Muscle layer of colon (tissue), 2 donors: Measurements from ENCODE around the gene KCNAB3.
"Not testable (repeated sequence)": the region's sequence is repeated elsewhere in the genome, so short reads cannot be mapped to it uniquely, and the experiment has no call there.

Experiments
- H3K27ac ChIP-seq: one replicate; pipeline ENCODE4 v1.7.0; 2013; ENCODE audit warnings: low read depth, mild to moderate bottlenecking, low read length, moderate library complexity
- H3K27me3 ChIP-seq, 2 donors: one replicate each; pipeline ENCODE4 v1.7.0; 2013; ENCODE audit warnings: low read length in 2 of 2, mild to moderate bottlenecking in 2 of 2; ENCODE audit not compliant: insufficient read depth in 2 of 2, control insufficient read depth in 1 of 2
- H3K36me3 ChIP-seq: one replicate; pipeline ENCODE4 v1.7.0; 2013; ENCODE audit warnings: mild to moderate bottlenecking, low read length; ENCODE audit not compliant: insufficient read depth
- H3K4me1 ChIP-seq: one replicate; pipeline ENCODE4 v1.7.0; 2013; ENCODE audit warnings: mild to moderate bottlenecking, low read length; ENCODE audit not compliant: insufficient read depth
- H3K4me3 ChIP-seq, 2 donors: one replicate each; pipeline ENCODE4 v1.7.0; 2013; ENCODE audit warnings: low read length in 2 of 2, low read depth in 1 of 2, mild to moderate bottlenecking in 1 of 2, moderate library complexity in 1 of 2
- H3K9ac ChIP-seq: one replicate; pipeline ENCODE4 v1.7.0; 2013; ENCODE audit warnings: low read length
- H3K9me3 ChIP-seq: one replicate; pipeline ENCODE4 v1.7.0; 2013; ENCODE audit warnings: mild to moderate bottlenecking, low read length
- donor health status: abdominal sarcoma.
- donor health status: Adenocarcinoma of cecum.

Gene KCNAB3

DNA sequence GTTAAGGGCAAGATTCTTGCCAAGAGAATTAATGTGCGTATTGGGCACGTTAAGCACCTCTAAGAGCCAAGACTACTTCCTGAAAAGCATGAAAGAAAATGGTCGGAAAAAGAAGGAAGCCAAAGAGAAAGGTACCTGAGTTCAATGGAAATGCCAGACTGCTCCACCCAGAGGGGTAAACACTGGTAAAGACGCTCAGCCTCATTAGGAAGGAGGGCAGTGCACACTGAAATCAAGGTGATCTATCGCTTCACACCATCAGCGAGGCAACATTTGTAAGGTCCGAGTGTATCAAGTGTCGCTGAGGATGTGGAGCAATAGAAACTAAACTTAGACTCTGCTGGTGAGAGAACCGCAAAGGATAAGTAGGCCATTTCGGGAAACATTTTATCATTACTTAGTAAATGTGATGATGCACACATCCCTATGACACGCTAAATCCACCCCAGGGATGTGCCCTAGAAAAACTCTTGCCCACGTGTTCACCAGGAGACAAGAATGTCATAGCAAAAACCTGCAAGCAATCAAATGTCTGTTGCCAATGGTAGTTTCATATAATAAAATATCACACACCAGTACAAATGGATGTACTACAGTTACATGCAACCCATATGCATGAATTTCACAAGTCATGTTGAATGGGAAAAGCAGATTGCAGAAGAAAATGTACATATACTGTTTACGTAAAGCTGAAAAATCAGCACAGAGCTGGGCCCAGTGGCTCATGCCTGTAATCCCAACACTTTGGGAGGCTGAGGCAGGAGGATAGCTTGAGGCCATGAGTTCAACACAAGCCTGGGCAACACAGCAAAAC lies 26.0 kb upstream of the KCNAB3 start:
- Histone ChIP-seq H3K27me3 (no peaks in the 10 kb centered on the region), H3K27ac (peak overlapping the region; percentile 31), H3K36me3 (no peaks in the 10 kb centered on the region), H3K9ac (no peak overlapping the region), H3K9me3 (no peaks in the 10 kb centered on the region), H3K4me1 (peaks cover 21% of the 10 kb centered on the region), H3K4me3 (no peak overlapping the region)

DNA sequence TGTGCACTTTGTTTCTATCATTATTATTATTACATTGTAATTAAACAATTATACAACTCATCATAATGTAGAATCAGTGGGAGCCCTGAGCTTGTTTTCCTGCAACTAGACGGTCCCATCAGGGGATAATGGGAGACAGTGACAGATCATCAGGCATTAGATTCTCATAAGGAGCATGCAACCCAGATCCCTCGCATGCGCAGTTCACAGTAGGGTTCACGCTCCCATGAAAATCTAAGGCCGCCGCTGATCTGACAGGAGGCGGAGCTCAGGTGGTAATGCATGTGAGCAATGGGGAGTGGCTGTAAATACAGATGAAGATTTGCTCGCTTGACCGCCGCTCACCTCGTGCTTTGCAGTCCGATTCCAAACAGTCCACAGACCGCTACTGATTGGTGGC lies 23.6 kb upstream of the KCNAB3 start:
- H3K4me3 ChIP-seq, H3K27ac ChIP-seq, H3K27me3 ChIP-seq, H3K9ac ChIP-seq, H3K9me3 ChIP-seq: not testable (repeated sequence)
- H3K36me3 ChIP-seq, result peaks cover 14% of the 10 kb centered on the region
- H3K4me1 ChIP-seq, result peaks cover 21% of the 10 kb centered on the region

- Histone ChIP-seq H3K4me3 (no peak overlapping the region), H3K4me1 (peaks cover 15% of the 10 kb centered on the region), H3K9me3 (no peaks in the 10 kb centered on the region), H3K36me3 (peaks cover 32% of the 10 kb centered on the region), H3K9ac (no peak overlapping the region), H3K27ac (peak overlapping the region; percentile 53), H3K27me3 (no peaks in the 10 kb centered on the region)
These were observed 21.6 kb upstream of the KCNAB3 start for GRCh38 chr17:7951143-7951792.

DNA sequence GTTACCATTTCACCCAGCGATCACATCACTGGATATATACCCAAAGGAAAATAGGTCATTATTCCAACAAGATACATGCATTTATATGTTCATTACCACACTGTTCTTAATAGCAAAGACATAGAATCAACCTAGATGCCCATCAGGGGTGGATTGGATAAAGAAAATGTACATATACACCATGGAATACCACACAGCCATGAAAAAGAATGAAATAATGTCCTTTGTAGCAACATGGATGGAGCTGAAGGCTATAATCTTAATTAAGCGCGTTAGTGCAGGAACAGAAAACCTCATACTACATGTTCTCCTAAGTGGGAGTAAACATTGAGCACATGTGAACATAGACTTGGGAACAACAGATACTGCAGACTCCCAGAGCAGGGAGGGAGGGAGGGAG lies 20.9 kb upstream of the KCNAB3 start:
- Histone ChIP-seq H3K27me3 (no peaks in the 10 kb centered on the region), H3K4me1 (peaks cover 8% of the 10 kb centered on the region), H3K4me3 (no peak overlapping the region), H3K36me3 (peaks cover 39% of the 10 kb centered on the region), H3K9ac (no peak overlapping the region), H3K9me3 (no peaks in the 10 kb centered on the region), H3K27ac (no peak overlapping the region)

DNA sequence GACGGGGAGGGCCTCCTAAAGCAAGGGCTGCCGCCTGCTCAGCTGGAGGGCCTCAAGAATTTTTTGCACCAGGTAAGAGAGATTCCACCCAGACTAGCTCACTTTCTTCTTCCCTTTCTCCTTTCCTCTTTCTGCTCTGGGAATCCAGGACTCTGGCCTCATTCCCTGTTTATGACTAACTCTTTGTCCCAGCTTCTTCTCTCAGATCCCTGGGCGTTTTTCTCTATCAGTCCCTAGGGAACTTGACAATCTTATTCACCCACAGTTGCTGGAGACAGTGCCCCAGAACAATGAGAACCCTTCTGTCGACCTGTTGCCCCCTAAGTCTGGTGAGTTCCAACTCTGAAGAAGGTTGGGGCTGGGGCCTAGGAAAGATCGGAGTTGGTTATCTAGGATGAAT lies 18.0 kb upstream of the KCNAB3 start:
- Histone ChIP-seq H3K9ac (no peak overlapping the region), H3K36me3 (peaks cover 61% of the 10 kb centered on the region), H3K9me3 (no peaks in the 10 kb centered on the region), H3K27ac (no peak overlapping the region), H3K27me3 (no peaks in the 10 kb centered on the region), H3K4me1 (peaks cover 7% of the 10 kb centered on the region), H3K4me3 (no peak overlapping the region)

- H3K27ac ChIP-seq, result no peak overlapping the region
- peaks cover 62% of the 10 kb centered on the region for H3K36me3 ChIP-seq
- H3K9ac ChIP-seq, result no peak overlapping the region
- no peaks in the 10 kb centered on the region for H3K27me3 ChIP-seq
- H3K9me3 ChIP-seq, result no peaks in the 10 kb centered on the region
- H3K4me1 ChIP-seq, result no peaks in the 10 kb centered on the region
- H3K4me3 ChIP-seq, result no peak overlapping the region
These were observed 16.8 kb upstream of the KCNAB3 start for GRCh38 chr17:7946441-7946840.

- Histone ChIP-seq H3K27ac (no peak overlapping the region), H3K4me3 (no peak overlapping the region), H3K4me1 (no peaks in the 10 kb centered on the region), H3K9ac (no peak overlapping the region), H3K36me3 (peaks cover 70% of the 10 kb centered on the region), H3K27me3 (no peaks in the 10 kb centered on the region), H3K9me3 (no peaks in the 10 kb centered on the region)
These were observed 16.0 kb upstream of the KCNAB3 start for GRCh38 chr17:7945651-7946050.

- Histone ChIP-seq H3K27ac (no peak overlapping the region), H3K4me1 (no peaks in the 10 kb centered on the region), H3K4me3 (no peak overlapping the region), H3K36me3 (peaks cover 79% of the 10 kb centered on the region), H3K9ac (no peak overlapping the region), H3K9me3 (no peaks in the 10 kb centered on the region), H3K27me3 (no peaks in the 10 kb centered on the region)
These were observed 14.7 kb upstream of the KCNAB3 start for GRCh38 chr17:7944326-7944725.

DNA sequence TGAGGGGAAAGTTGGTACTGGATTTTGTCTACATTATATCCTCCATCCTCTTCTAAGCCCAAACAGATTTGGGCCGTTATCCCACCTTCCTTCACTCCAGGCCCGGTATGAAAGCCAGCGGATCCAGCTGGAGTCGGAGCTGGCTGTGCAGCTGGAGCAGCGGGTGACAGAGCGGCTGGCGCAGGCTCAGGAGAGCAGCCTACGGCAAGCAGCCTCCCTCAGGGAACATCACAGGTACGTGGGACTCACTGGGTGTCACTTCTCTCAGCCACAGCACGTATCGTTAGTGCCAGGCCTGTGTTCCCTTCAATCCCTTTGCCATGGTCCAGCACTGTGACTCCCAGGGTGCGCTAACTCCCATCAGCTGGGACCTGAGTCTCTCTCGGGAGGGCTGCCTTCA lies 13.6 kb upstream of the KCNAB3 start:
- Histone ChIP-seq H3K27me3 (no peaks in the 10 kb centered on the region), H3K9me3 (no peaks in the 10 kb centered on the region), H3K4me1 (no peaks in the 10 kb centered on the region), H3K4me3 (no peak overlapping the region), H3K36me3 (peaks cover 73% of the 10 kb centered on the region), H3K9ac (no peak overlapping the region), H3K27ac (no peak overlapping the region)

DNA sequence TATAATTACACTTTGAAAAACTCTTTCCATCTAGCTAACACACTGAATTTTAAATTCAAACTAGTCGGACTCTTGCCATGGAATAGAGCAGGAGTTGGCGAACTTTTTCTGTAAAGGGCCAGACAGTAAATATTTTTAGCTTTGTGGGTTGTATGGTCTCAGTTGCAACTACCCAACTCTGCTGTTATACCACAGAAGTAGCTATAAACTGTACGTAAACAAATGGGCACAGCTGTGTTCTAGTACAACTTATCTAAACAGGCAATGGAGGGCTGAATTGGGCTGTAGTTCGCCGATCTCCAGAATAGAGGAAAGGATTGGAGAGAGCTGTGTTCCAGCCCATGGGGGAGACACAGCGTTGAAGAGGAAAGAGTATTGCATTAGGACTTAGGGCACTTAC lies 11.1 kb upstream of the KCNAB3 start:
- H3K27me3 ChIP-seq, result no peaks in the 10 kb centered on the region
- H3K9ac ChIP-seq, result no peak overlapping the region
- H3K36me3 ChIP-seq, result peaks cover 65% of the 10 kb centered on the region
- no peak overlapping the region for H3K27ac ChIP-seq
- no peak overlapping the region for H3K4me3 ChIP-seq
- H3K4me1 ChIP-seq, result no peaks in the 10 kb centered on the region
- no peaks in the 10 kb centered on the region for H3K9me3 ChIP-seq

DNA sequence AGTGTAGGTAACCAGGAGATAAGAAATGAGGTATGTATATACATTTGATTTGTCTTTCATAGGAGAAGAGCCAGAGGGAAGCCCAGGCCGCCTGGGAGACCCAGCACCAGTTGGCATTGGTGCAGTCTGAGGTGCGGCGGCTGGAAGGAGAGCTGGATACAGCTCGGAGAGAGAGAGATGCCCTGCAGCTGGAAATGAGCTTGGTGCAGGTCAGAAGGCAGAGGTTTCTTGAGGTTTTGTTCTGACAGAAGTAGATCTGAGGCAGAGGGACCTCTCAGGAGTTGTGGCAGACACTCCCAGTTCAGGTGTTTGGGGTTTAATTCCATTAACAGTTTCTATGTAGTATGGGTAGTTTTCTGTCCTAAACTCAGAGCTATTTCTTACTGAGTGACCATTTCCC lies 10.4 kb upstream of the KCNAB3 start:
- Histone ChIP-seq H3K27ac (no peak overlapping the region), H3K36me3 (peaks cover 62% of the 10 kb centered on the region), H3K9me3 (no peaks in the 10 kb centered on the region), H3K27me3 (no peaks in the 10 kb centered on the region), H3K9ac (no peak overlapping the region), H3K4me3 (no peak overlapping the region), H3K4me1 (no peaks in the 10 kb centered on the region)

GRCh38 chr17:7935859-7936258 lies 6.2 kb upstream of the KCNAB3 start:
- Histone ChIP-seq H3K27me3 (no peaks in the 10 kb centered on the region), H3K9ac (no peak overlapping the region), H3K4me1 (peaks cover 26% of the 10 kb centered on the region), H3K36me3 (peaks cover 41% of the 10 kb centered on the region), H3K4me3 (no peak overlapping the region), H3K27ac (no peak overlapping the region), H3K9me3 (no peaks in the 10 kb centered on the region)
